GM23338 (cell line): ENCODE measurements around the gene CCND1. TPM values are rescaled to one million over a fixed set of nuclear protein-coding genes. Genes with fewer than 3 reads are reported as not detected.

Experiments
- ATAC-seq: fragments of 200-7000 bp; cut with Tn5 transposase; 3 replicates; pipeline ENCODE4 v1.9.1; 2020
- DNase-seq: peaks from one replicate; pipeline ENCODE4 v3.0.0-alpha.2; 2015; ENCODE audit warnings: low spot score
- H2AFZ ChIP-seq: fragments of 200-600 bp; sonication (generic); 2 replicates; pipeline ENCODE4 v1.8.0; 2016; ENCODE audit warnings: antibody characterized with exemption, mild to moderate bottlenecking, moderate library complexity
- H3F3A ChIP-seq: fragments of 200-600 bp; sonication (generic); replicated peaks from 2 replicates; pipeline ENCODE4 v1.8.0; 2017; ENCODE audit warnings: antibody characterized with exemption, mixed run types, low read depth
- H3K27ac ChIP-seq: fragments of 200-600 bp; sonication (generic); 2 replicates; pipeline ENCODE4 v1.6.1; 2016; ENCODE audit warnings: low read depth
- H3K27me3 ChIP-seq: fragments of 200-600 bp; sonication (generic); 2 replicates; pipeline ENCODE4 v1.8.0; 2016; ENCODE audit warnings: mild to moderate bottlenecking, mixed run types, moderate library complexity; ENCODE audit not compliant: insufficient read depth
- H3K36me3 ChIP-seq: fragments of 200-600 bp; sonication (generic); 2 replicates; pipeline ENCODE4 v1.8.0; 2016; ENCODE audit warnings: mild to moderate bottlenecking; ENCODE audit not compliant: insufficient read depth
- H3K4me1 ChIP-seq: fragments of 200-600 bp; sonication (generic); 2 replicates; pipeline ENCODE4 v1.8.0; 2016; ENCODE audit warnings: mild to moderate bottlenecking, moderate library complexity; ENCODE audit not compliant: insufficient read depth
- H3K4me2 ChIP-seq: fragments of 200-600 bp; sonication (generic); 2 replicates; pipeline ENCODE4 v1.7.1; 2017; ENCODE audit warnings: mixed run types
- H3K4me3 ChIP-seq: fragments of 200-600 bp; sonication (generic); 2 replicates; pipeline ENCODE4 v1.6.1; 2016; ENCODE audit warnings: mixed run types
- H3K79me2 ChIP-seq: fragments of 200-600 bp; sonication (generic); replicated peaks from 2 replicates; pipeline ENCODE4 v1.8.0; 2017; ENCODE audit warnings: mild to moderate bottlenecking; ENCODE audit not compliant: insufficient read depth
- H3K9me2 ChIP-seq: fragments of 200-600 bp; sonication (generic); 2 replicates; pipeline ENCODE4 v1.8.0; 2017; ENCODE audit not compliant: insufficient read depth
- H4K20me1 ChIP-seq: fragments of 200-600 bp; sonication (generic); replicated peaks from 2 replicates; pipeline ENCODE4 v1.8.0; 2017; ENCODE audit warnings: mild to moderate bottlenecking; ENCODE audit not compliant: insufficient read depth
- H3K27ac Mint-ChIP-seq: 2 replicates; pipeline ENCODE4 v1.8.0; 2020; ENCODE audit warnings: inconsistent platforms, mild to moderate bottlenecking, moderate library complexity, mixed read lengths
- H3K27me3 Mint-ChIP-seq: 3 replicates; pipeline ENCODE4 v1.8.0; 2022; ENCODE audit warnings: low read depth, mild to moderate bottlenecking, moderate library complexity, mixed read lengths, inconsistent platforms; ENCODE audit not compliant: insufficient read depth, poor library complexity
- H3K36me3 Mint-ChIP-seq: 3 replicates; pipeline ENCODE4 v1.8.0; 2021; ENCODE audit warnings: low read depth, mild to moderate bottlenecking, inconsistent platforms, moderate library complexity, mixed read lengths
- H3K4me1 Mint-ChIP-seq: 3 replicates; pipeline ENCODE4 v1.8.0; 2020; ENCODE audit warnings: mild to moderate bottlenecking, inconsistent platforms, mixed read lengths
- H3K4me3 Mint-ChIP-seq: 3 replicates; pipeline ENCODE4 v1.8.0; 2021; ENCODE audit warnings: moderate library complexity, mild to moderate bottlenecking, inconsistent platforms, mixed read lengths
- H3K9me3 Mint-ChIP-seq: 3 replicates; pipeline ENCODE4 v1.8.0; 2020; ENCODE audit warnings: moderate library complexity, mild to moderate bottlenecking, inconsistent platforms, mixed read lengths
- ETS1 ChIP-seq: IDR thresholded peaks from 2 replicates; pipeline ENCODE4 v1.6.1; 2016; ENCODE audit warnings: antibody characterized with exemption
- EZH2phosphoT487 ChIP-seq: fragments of 200-600 bp; sonication (generic); IDR thresholded peaks from one replicate; pipeline ENCODE4 v1.8.1; 2018; ENCODE audit warnings: antibody characterized with exemption; ENCODE audit not compliant: unreplicated experiment
- JUNB ChIP-seq: IDR thresholded peaks from one replicate; pipeline ENCODE4 v1.6.1; 2016; ENCODE audit warnings: antibody characterized with exemption; ENCODE audit not compliant: unreplicated experiment
- NANOG ChIP-seq: IDR thresholded peaks from 2 replicates; pipeline ENCODE4 v1.6.1; 2016; ENCODE audit warnings: antibody characterized with exemption, borderline replicate concordance
- POLR2AphosphoS5 ChIP-seq: IDR thresholded peaks from 2 replicates; pipeline ENCODE4 v1.6.1; 2016; ENCODE audit warnings: antibody characterized with exemption, low read depth
- STAT1 ChIP-seq: IDR thresholded peaks from one replicate; pipeline ENCODE4 v1.6.1; 2016; ENCODE audit warnings: antibody characterized with exemption; ENCODE audit not compliant: unreplicated experiment
- ZNF114 ChIP-seq: fragments of 250-450 bp; sonication (Bioruptor Pico); IDR thresholded peaks from 2 replicates; pipeline ENCODE4 v1.5.0; 2020; ENCODE audit warnings: mild to moderate bottlenecking, moderate library complexity
- ZNF331 ChIP-seq: fragments of 250-450 bp; sonication (Bioruptor Pico); IDR thresholded peaks from 2 replicates; pipeline ENCODE4 v1.5.0; 2020; ENCODE audit warnings: low read depth, mild to moderate bottlenecking, moderate library complexity
- polyA plus RNA-seq: library from polyadenylated mRNA; unstranded; fragments of >200 nt; fragmentation: Nextera tagmentation; extraction: Ambion mirVana; gene quantifications from 2 replicates; pipeline ENCODE4 v1.2.1, GENCODE V29; 2016
- total RNA-seq: library from RNA; depleted of rRNA; stranded (reverse); fragments of >200 nt; shearing (Covaris generic); gene quantifications from 2 replicates; pipeline ENCODE4 v1.2.3, GENCODE V29; 2014
- TF ChIP-seq, protein P1 (sequence below): fragments of 250-450 bp; sonication (Bioruptor Pico); IDR thresholded peaks from 2 replicates; pipeline ENCODE4 v1.5.0; 2020; ENCODE audit warnings: mild to moderate bottlenecking, moderate library complexity

The CCND1 gene
- total and polyA plus RNA-seq, 2 experiments from 2014 or later: 109 to 183 TPM

DNA sequence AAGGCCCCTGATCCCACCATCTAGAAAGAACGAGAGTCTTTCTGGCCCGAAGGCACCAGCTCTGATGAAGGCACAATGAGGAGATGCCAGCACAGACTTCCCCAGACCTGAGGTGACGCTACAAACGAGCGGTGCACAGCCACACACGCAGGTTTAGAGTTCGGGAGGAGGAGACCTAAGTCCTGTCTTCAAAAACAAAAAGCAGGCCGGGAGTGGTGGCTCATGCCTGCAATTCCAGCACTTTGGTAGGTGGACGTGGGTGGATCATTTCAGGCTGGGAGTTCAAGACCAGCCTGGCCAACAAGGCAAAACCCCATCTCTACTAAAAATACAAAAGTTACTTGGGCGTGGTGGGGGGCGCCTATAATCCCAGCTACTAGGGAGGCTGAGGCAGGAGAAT lies 24.7 kb downstream of the CCND1 start:
- TF ChIP-seq, protein P1, sequence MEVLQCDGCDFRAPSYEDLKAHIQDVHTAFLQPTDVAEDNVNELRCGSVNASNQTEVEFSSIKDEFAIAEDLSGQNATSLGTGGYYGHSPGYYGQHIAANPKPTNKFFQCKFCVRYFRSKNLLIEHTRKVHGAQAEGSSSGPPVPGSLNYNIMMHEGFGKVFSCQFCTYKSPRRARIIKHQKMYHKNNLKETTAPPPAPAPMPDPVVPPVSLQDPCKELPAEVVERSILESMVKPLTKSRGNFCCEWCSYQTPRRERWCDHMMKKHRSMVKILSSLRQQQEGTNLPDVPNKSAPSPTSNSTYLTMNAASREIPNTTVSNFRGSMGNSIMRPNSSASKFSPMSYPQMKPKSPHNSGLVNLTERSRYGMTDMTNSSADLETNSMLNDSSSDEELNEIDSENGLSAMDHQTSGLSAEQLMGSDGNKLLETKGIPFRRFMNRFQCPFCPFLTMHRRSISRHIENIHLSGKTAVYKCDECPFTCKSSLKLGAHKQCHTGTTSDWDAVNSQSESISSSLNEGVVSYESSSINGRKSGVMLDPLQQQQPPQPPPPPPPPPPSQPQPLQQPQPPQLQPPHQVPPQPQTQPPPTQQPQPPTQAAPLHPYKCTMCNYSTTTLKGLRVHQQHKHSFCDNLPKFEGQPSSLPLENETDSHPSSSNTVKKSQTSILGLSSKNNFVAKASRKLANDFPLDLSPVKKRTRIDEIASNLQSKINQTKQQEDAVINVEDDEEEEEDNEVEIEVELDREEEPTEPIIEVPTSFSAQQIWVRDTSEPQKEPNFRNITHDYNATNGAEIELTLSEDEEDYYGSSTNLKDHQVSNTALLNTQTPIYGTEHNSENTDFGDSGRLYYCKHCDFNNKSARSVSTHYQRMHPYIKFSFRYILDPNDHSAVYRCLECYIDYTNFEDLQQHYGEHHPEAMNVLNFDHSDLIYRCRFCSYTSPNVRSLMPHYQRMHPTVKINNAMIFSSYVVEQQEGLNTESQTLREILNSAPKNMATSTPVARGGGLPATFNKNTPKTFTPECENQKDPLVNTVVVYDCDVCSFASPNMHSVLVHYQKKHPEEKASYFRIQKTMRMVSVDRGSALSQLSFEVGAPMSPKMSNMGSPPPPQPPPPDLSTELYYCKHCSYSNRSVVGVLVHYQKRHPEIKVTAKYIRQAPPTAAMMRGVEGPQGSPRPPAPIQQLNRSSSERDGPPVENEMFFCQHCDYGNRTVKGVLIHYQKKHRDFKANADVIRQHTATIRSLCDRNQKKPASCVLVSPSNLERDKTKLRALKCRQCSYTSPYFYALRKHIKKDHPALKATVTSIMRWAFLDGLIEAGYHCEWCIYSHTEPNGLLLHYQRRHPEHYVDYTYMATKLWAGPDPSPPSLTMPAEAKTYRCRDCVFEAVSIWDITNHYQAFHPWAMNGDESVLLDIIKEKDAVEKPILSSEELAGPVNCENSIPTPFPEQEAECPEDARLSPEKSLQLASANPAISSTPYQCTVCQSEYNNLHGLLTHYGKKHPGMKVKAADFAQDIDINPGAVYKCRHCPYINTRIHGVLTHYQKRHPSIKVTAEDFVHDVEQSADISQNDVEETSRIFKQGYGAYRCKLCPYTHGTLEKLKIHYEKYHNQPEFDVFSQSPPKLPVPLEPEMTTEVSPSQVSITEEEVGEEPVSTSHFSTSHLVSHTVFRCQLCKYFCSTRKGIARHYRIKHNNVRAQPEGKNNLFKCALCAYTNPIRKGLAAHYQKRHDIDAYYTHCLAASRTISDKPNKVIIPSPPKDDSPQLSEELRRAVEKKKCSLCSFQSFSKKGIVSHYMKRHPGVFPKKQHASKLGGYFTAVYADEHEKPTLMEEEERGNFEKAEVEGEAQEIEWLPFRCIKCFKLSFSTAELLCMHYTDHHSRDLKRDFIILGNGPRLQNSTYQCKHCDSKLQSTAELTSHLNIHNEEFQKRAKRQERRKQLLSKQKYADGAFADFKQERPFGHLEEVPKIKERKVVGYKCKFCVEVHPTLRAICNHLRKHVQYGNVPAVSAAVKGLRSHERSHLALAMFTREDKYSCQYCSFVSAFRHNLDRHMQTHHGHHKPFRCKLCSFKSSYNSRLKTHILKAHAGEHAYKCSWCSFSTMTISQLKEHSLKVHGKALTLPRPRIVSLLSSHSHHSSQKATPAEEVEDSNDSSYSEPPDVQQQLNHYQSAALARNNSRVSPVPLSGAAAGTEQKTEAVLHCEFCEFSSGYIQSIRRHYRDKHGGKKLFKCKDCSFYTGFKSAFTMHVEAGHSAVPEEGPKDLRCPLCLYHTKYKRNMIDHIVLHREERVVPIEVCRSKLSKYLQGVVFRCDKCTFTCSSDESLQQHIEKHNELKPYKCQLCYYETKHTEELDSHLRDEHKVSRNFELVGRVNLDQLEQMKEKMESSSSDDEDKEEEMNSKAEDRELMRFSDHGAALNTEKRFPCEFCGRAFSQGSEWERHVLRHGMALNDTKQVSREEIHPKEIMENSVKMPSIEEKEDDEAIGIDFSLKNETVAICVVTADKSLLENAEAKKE (CRISPR knock-in tag): no peak
- no peak for TF ChIP-seq POLR2AphosphoS5
- TF ChIP-seq EZH2phosphoT487: no peak
- TF ChIP-seq JUNB: no peak
- TF ChIP-seq STAT1: no peak
- TF ChIP-seq ZNF114: no peak
- TF ChIP-seq ETS1: no peak
- no peak for TF ChIP-seq NANOG
- TF ChIP-seq ZNF331: no peak
- no peak overlapping the region for H3K4me3 Mint-ChIP-seq

More for the DNA sequence above, 24.7 kb downstream of the CCND1 start:
- ATAC-seq (no peak), DNase-seq (no peak)
- H3K4me2 ChIP-seq: no peak overlapping the region
- H2AFZ ChIP-seq: no peak overlapping the region
- Mint-ChIP-seq H3K27ac (no peak overlapping the region), H3K4me1 (peaks cover 12% of the 10 kb centered on the region), H3K27me3 (peaks cover 12% of the 10 kb centered on the region), H3K36me3 (peaks cover 28% of the 10 kb centered on the region), H3K9me3 (no peaks in the 10 kb centered on the region)
- peaks cover 6% of the 10 kb centered on the region; the same call in 1 of the 2 replicates for H3K36me3 ChIP-seq
- H3K9me2 ChIP-seq: no peaks in the 10 kb centered on the region
- peaks cover 6% of the 10 kb centered on the region; the same call in 1 of the 2 replicates for H3K79me2 ChIP-seq
- peaks cover 3% of the 10 kb centered on the region; the same call in 1 of the 2 replicates for H3F3A ChIP-seq
- H4K20me1 ChIP-seq: no peaks in the 10 kb centered on the region; the same call in 1 of the 2 replicates
- no peaks in the 10 kb centered on the region for H3K4me1 ChIP-seq
- no peak overlapping the region for H3K27ac ChIP-seq
- H3K27me3 ChIP-seq: no peaks in the 10 kb centered on the region
- no peak overlapping the region for H3K4me3 ChIP-seq
